ENCODE data around the gene GP9. TPM values are rescaled to one million over a fixed set of nuclear protein-coding genes. Genes with fewer than 3 reads are reported as not detected.

The GP9 gene
- total and polyA plus RNA-seq, 2 donors (not counting 1 experiment from before 2014, with no cell fraction given): not detected

GRCh38 chr3:129030611-129031010, 30.0 kb upstream of the GP9 start:
- Histone ChIP-seq H3K4me3 (replicated peaks in 1 of 4; ENCODE audit: control extremely low read depth in 1 of 4, insufficient read depth in 1 of 4, low read depth in 3 of 4, low read length in 4 of 4) (no peak overlapping the region), H3K9me3 (ENCODE audit: control insufficient read depth, insufficient read depth, low read depth, low read length) (no peaks in the 10 kb centered on the region), H3K36me3 (ENCODE audit: control insufficient read depth, insufficient read depth, low read length) (no peaks in the 10 kb centered on the region), H3K9ac (ENCODE audit: insufficient read depth, low read length) (no peak overlapping the region), H3K27me3 (ENCODE audit: control insufficient read depth, insufficient read depth, low read length) (peaks cover 9% of the 10 kb centered on the region), H3K4me2 (ENCODE audit: extremely low read depth, insufficient read depth, low read length) (no peak overlapping the region), H3K79me2 (ENCODE audit: control insufficient read depth, insufficient read depth, low read length) (no peaks in the 10 kb centered on the region), H2AFZ (ENCODE audit: low read length) (no peak overlapping the region), H4K20me1 (ENCODE audit: control insufficient read depth, extremely low read depth, insufficient read depth, low read length) (no peaks in the 10 kb centered on the region), H3K4me1 (ENCODE audit: control insufficient read depth, extremely low read depth, insufficient read depth, low read length) (peaks cover 5% of the 10 kb centered on the region), H3K27ac (ENCODE audit: insufficient read depth, low read length) (no peak overlapping the region)
- no peak for TF ChIP-seq EZH2 (IDR thresholded peaks at IDR 0.05; ENCODE audit: low read length, missing control alignments)
- TF ChIP-seq CTCF (conservative IDR thresholded peaks at IDR 0.05 in 1 of 2, IDR thresholded peaks at IDR 0.05 in 1 of 2; ENCODE audit: low read depth in 1 of 2, low read length in 2 of 2): no peak
- no peak for DNase-seq (ENCODE audit: low read depth in 2 of 2)

DNA sequence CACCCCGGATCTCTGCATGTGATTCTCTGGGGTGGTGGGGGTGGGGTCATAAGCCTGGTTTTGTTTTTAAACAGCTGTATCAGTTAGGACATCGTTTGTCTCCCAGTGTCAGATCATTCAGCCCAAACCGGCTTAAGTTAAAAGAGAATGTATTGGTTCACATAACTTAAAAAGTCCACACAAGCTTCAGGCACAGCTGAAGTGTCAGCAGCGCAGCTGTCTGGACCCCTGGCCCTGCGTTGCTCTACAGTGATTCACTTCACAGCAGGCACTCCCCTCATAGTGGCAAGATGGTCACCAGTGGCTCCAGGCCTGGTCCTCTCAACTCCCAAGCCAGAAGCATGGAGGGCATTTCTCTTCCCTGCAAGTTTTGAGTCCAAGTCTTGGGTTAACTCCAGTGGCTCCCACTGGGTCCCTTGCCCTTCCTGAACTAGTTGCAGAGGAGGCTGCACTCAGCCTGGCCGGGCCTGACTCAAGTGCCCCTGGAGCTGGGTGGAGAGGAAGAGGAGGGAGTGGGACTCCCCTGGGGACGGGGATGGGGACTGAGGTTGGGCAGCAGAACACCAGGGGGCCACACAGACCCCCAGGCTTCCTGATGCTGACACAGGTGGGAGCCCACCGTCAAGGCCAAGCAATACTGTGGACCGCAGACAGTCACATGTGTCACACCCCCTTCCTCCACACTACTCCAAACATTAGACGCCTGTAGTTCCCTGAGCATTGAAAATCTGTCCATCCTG, 28.9 kb upstream of the GP9 start:
- Histone ChIP-seq H2AFZ (ENCODE audit: low read length) (no peak overlapping the region), H3K9ac (ENCODE audit: insufficient read depth, low read length) (no peak overlapping the region), H3K4me2 (ENCODE audit: extremely low read depth, insufficient read depth, low read length) (no peak overlapping the region), H4K20me1 (ENCODE audit: control insufficient read depth, extremely low read depth, insufficient read depth, low read length) (no peaks in the 10 kb centered on the region), H3K4me1 (ENCODE audit: control insufficient read depth, extremely low read depth, insufficient read depth, low read length) (peaks cover 2% of the 10 kb centered on the region), H3K27me3 (ENCODE audit: control insufficient read depth, insufficient read depth, low read length) (peaks cover 8% of the 10 kb centered on the region), H3K79me2 (ENCODE audit: control insufficient read depth, insufficient read depth, low read length) (no peaks in the 10 kb centered on the region), H3K27ac (ENCODE audit: insufficient read depth, low read length) (no peak overlapping the region), H3K36me3 (ENCODE audit: control insufficient read depth, insufficient read depth, low read length) (no peaks in the 10 kb centered on the region), H3K4me3 (replicated peaks in 1 of 4; ENCODE audit: control extremely low read depth in 1 of 4, insufficient read depth in 1 of 4, low read depth in 3 of 4, low read length in 4 of 4) (no peak overlapping the region), H3K9me3 (ENCODE audit: control insufficient read depth, insufficient read depth, low read depth, low read length) (no peaks in the 10 kb centered on the region)
- no peak for DNase-seq (ENCODE audit: low read depth in 2 of 2)
- TF ChIP-seq EZH2 (IDR thresholded peaks at IDR 0.05; ENCODE audit: low read length, missing control alignments) (no peak), CTCF (conservative IDR thresholded peaks at IDR 0.05 in 1 of 2, IDR thresholded peaks at IDR 0.05 in 1 of 2; ENCODE audit: low read depth in 1 of 2, low read length in 2 of 2) (no peak)

DNA sequence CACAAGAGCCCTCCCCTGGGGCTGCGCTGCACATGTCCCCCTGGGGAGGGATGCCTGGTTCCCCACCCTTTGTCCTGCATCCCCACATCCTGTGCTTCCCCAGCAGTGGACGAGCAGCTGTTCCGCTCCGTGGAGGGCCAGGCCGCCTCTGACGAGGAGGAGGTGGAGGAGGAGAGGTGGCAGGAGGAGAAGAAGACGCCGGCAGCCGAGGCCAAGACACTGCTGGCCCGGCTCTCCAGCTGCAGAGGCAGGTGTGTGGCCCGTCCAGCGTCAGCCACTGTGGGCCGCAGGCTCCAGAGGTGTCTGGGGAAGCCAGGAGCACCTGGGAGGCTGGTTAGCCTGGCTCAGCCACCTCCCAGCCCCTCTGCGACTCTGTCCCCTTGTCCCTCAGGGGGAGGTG, 27.9 kb upstream of the GP9 start:
- no peak overlapping the region for H3K4me3 ChIP-seq (replicated peaks in 1 of 4; ENCODE audit: control extremely low read depth in 1 of 4, insufficient read depth in 1 of 4, low read depth in 3 of 4, low read length in 4 of 4)
- H3K9me3 ChIP-seq (ENCODE audit: control insufficient read depth, insufficient read depth, low read depth, low read length): no peaks in the 10 kb centered on the region
- no peaks in the 10 kb centered on the region for H3K79me2 ChIP-seq (ENCODE audit: control insufficient read depth, insufficient read depth, low read length)
- DNase-seq (ENCODE audit: low read depth in 2 of 2): no peak
- no peak overlapping the region for H3K27ac ChIP-seq (ENCODE audit: insufficient read depth, low read length)
- H2AFZ ChIP-seq (ENCODE audit: low read length): no peak overlapping the region
- H4K20me1 ChIP-seq (ENCODE audit: control insufficient read depth, extremely low read depth, insufficient read depth, low read length): no peaks in the 10 kb centered on the region
- H3K9ac ChIP-seq (ENCODE audit: insufficient read depth, low read length): no peak overlapping the region
- TF ChIP-seq EZH2 (IDR thresholded peaks at IDR 0.05; ENCODE audit: low read length, missing control alignments) (no peak), CTCF (conservative IDR thresholded peaks at IDR 0.05 in 1 of 2, IDR thresholded peaks at IDR 0.05 in 1 of 2; ENCODE audit: low read depth in 1 of 2, low read length in 2 of 2) (no peak)
- no peaks in the 10 kb centered on the region for H3K4me1 ChIP-seq (ENCODE audit: control insufficient read depth, extremely low read depth, insufficient read depth, low read length)
- peaks cover 9% of the 10 kb centered on the region for H3K27me3 ChIP-seq (ENCODE audit: control insufficient read depth, insufficient read depth, low read length)
- no peaks in the 10 kb centered on the region for H3K36me3 ChIP-seq (ENCODE audit: control insufficient read depth, insufficient read depth, low read length)
- H3K4me2 ChIP-seq (ENCODE audit: extremely low read depth, insufficient read depth, low read length): no peak overlapping the region

All from fibroblast of lung (primary cell).